ENCODE measurements around the gene PLB1. TPM values are rescaled to one million over a fixed set of nuclear protein-coding genes. Genes with fewer than 3 reads are reported as not detected.

The PLB1 gene
- total RNA-seq, 5 donors from 2014 or later (not counting 1 experiment from before 2014, with no cell fraction given) = 0.07 to 2.5 (median 0.58) TPM

- peak overlapping the region; percentile 86 to 89 (median 87) for H3K4me3 Mint-ChIP-seq
- H3K27me3 Mint-ChIP-seq = no peaks in the 10 kb centered on the region
- no peak overlapping the region for H3K27ac ChIP-seq (ENCODE audit: low read length)
- H3K36me3 ChIP-seq (ENCODE audit: control insufficient read depth in 2 of 2, extremely low read depth in 1 of 2, insufficient read depth in 1 of 2, low read length in 1 of 2) = no peaks in the 10 kb centered on the region
- no peaks in the 10 kb centered on the region for H3K9me3 ChIP-seq
- peaks cover 0 to 3% of the 10 kb centered on the region in 2 experiments for H3K27me3 ChIP-seq (replicated peaks in 1 of 2; ENCODE audit: control insufficient read depth in 2 of 2, extremely low read depth in 1 of 2, insufficient read depth in 2 of 2, low read length in 1 of 2)
- H3K27ac Mint-ChIP-seq = no peak overlapping the region
- H3K4me1 Mint-ChIP-seq = peaks cover 9 to 19% (median 16%) of the 10 kb centered on the region in 3 donors
- H3K9me3 Mint-ChIP-seq = no peaks in the 10 kb centered on the region
- ChIA-PET POLR2A (no interaction called here), CTCF (interaction anchor here in 1 of 2 donors (0.8 to 1.4 kb wide), 3 partner anchors 18 to 255 kb away, joined by 3 to 7 read pairs (median 4); no protein-coding TSS in a partner anchor)
- no peak for DNase-seq
- no peaks in the 10 kb centered on the region for H3K36me3 Mint-ChIP-seq
- no peak for ATAC-seq (replicated peaks in 1 of 4)
- 60% methylated on average over 1 of the region's 3 CpGs for WGBS (ENCODE audit: insufficient coverage)
- H3K4me1 ChIP-seq (ENCODE audit: control insufficient read depth in 1 of 2, extremely low read depth in 1 of 2, insufficient read depth in 2 of 2, low read length in 2 of 2) = peaks cover 8 to 18% of the 10 kb centered on the region in 2 experiments
- peak overlapping the region in 1 of 2 donors; percentile 73 for H3K4me3 ChIP-seq (ENCODE audit: control insufficient read depth in 1 of 2, extremely low read depth in 1 of 2, low read length in 1 of 2)
These were observed 69.9 kb downstream of the PLB1 start for GRCh38 chr2:28565720-28566295.

- ATAC-seq (replicated peaks in 1 of 4) (peak; percentile 95 to 99 (median 96)), DNase-seq (peak; percentile 70 to 95 (median 87))
- H3K4me1 ChIP-seq (ENCODE audit: control insufficient read depth in 1 of 2, extremely low read depth in 1 of 2, insufficient read depth in 2 of 2, low read length in 2 of 2) = peaks cover 8 to 18% of the 10 kb centered on the region in 2 experiments
- CTCF ChIA-PET = interaction anchor here (0.6 to 1.6 kb wide), 25 partner anchors 18 to 1599 kb away, joined by 3 to 12 read pairs (median 4); partner anchors contain the start of genes PPP1CB (in 1 of the 2) and WDR43 (in 1 of the 2)
- H3K4me1 Mint-ChIP-seq = peaks cover 9 to 19% (median 16%) of the 10 kb centered on the region in 3 donors
- peak overlapping the region; percentile 86 to 89 (median 87) for H3K4me3 Mint-ChIP-seq
- no peak overlapping the region for H3K27ac ChIP-seq (ENCODE audit: low read length)
- no peaks in the 10 kb centered on the region for H3K36me3 ChIP-seq (ENCODE audit: control insufficient read depth in 2 of 2, extremely low read depth in 1 of 2, insufficient read depth in 1 of 2, low read length in 1 of 2)
- WGBS (ENCODE audit: insufficient coverage) = under 1% methylated on average over 34 of the region's 38 CpGs
- no peaks in the 10 kb centered on the region for H3K9me3 ChIP-seq
- peak overlapping the region; percentile 67 to 89 for H3K27ac Mint-ChIP-seq
- H3K36me3 Mint-ChIP-seq = no peaks in the 10 kb centered on the region
- peak overlapping the region; percentile 67 to 90 for H3K4me3 ChIP-seq (ENCODE audit: control insufficient read depth in 1 of 2, extremely low read depth in 1 of 2, low read length in 1 of 2)
- peaks cover 0 to 5% (median 0%) of the 10 kb centered on the region in 3 donors for H3K9me3 Mint-ChIP-seq
- no peaks in the 10 kb centered on the region for H3K27me3 Mint-ChIP-seq
- H3K27me3 ChIP-seq (replicated peaks in 1 of 2; ENCODE audit: control insufficient read depth in 2 of 2, extremely low read depth in 1 of 2, insufficient read depth in 2 of 2, low read length in 1 of 2) = peaks cover 0 to 3% of the 10 kb centered on the region in 2 experiments
- POLR2A ChIA-PET = interaction anchor here in 1 of 2 donors (0.5 to 1.1 kb wide), 4 partner anchors 8 to 327 kb away, joined by 3 to 16 read pairs (median 4); no protein-coding TSS in a partner anchor
These were observed 70.7 kb downstream of the PLB1 start for GRCh38 chr2:28566521-28567041.

- POLR2A ChIA-PET = interaction anchor here in 1 of 2 donors (0.5 to 1.1 kb wide), 4 partner anchors 9 to 328 kb away, joined by 3 to 16 read pairs (median 4); no protein-coding TSS in a partner anchor
- Histone ChIP-seq H3K9me3 (no peaks in the 10 kb centered on the region), H3K27me3 (replicated peaks in 1 of 2; ENCODE audit: control insufficient read depth in 2 of 2, extremely low read depth in 1 of 2, insufficient read depth in 2 of 2, low read length in 1 of 2) (peaks cover 0 to 3% of the 10 kb centered on the region in 2 experiments), H3K4me3 (ENCODE audit: control insufficient read depth in 1 of 2, extremely low read depth in 1 of 2, low read length in 1 of 2) (peak overlapping the region; percentile 67 to 90), H3K27ac (ENCODE audit: low read length) (peak overlapping the region; percentile 61), H3K36me3 (ENCODE audit: control insufficient read depth in 2 of 2, extremely low read depth in 1 of 2, insufficient read depth in 1 of 2, low read length in 1 of 2) (no peaks in the 10 kb centered on the region), H3K4me1 (ENCODE audit: control insufficient read depth in 1 of 2, extremely low read depth in 1 of 2, insufficient read depth in 2 of 2, low read length in 2 of 2) (peaks cover 8 to 18% of the 10 kb centered on the region in 2 experiments)
- DNase-seq (peak in 15 of 35 experiments; percentile 16 to 48 (median 24)), ATAC-seq (replicated peaks in 1 of 4) (peak; percentile 16 to 54 (median 22))
- Mint-ChIP-seq H3K4me1 (peaks cover 9 to 19% (median 16%) of the 10 kb centered on the region in 3 donors), H3K36me3 (no peaks in the 10 kb centered on the region), H3K4me3 (peak overlapping the region; percentile 86 to 89 (median 87)), H3K9me3 (peaks cover 0 to 7% (median 0%) of the 10 kb centered on the region in 3 donors), H3K27me3 (no peaks in the 10 kb centered on the region), H3K27ac (peak overlapping the region; percentile 67 to 89)
- CTCF ChIA-PET = interaction anchor here (0.6 to 1.6 kb wide), 27 partner anchors 18 to 1599 kb away, joined by 3 to 12 read pairs (median 4); partner anchors contain the start of genes PPP1CB (in 1 of the 2) and WDR43 (in 1 of the 2)
- 0% methylated on average over 6 of the region's 14 CpGs for WGBS (ENCODE audit: insufficient coverage)
These were observed 71.2 kb downstream of the PLB1 start for GRCh38 chr2:28567061-28567471.

- Mint-ChIP-seq H3K36me3 (no peaks in the 10 kb centered on the region), H3K4me3 (peak overlapping the region; percentile 86 to 89 (median 87)), H3K4me1 (peaks cover 9 to 19% (median 16%) of the 10 kb centered on the region in 3 donors), H3K27ac (no peak overlapping the region), H3K27me3 (no peaks in the 10 kb centered on the region), H3K9me3 (peaks cover 0 to 7% (median 0%) of the 10 kb centered on the region in 3 donors)
- no peak for ATAC-seq (replicated peaks in 1 of 4)
- Histone ChIP-seq H3K36me3 (ENCODE audit: control insufficient read depth in 2 of 2, extremely low read depth in 1 of 2, insufficient read depth in 1 of 2, low read length in 1 of 2) (no peaks in the 10 kb centered on the region), H3K4me3 (ENCODE audit: control insufficient read depth in 1 of 2, extremely low read depth in 1 of 2, low read length in 1 of 2) (no peak overlapping the region), H3K27ac (ENCODE audit: low read length) (no peak overlapping the region), H3K4me1 (ENCODE audit: control insufficient read depth in 1 of 2, extremely low read depth in 1 of 2, insufficient read depth in 2 of 2, low read length in 2 of 2) (peaks cover 8 to 18% of the 10 kb centered on the region in 2 experiments), H3K27me3 (replicated peaks in 1 of 2; ENCODE audit: control insufficient read depth in 2 of 2, extremely low read depth in 1 of 2, insufficient read depth in 2 of 2, low read length in 1 of 2) (no peaks in the 10 kb centered on the region), H3K9me3 (no peaks in the 10 kb centered on the region)
- no CpG with 5 or more reads among the region's 2 CpGs for WGBS (ENCODE audit: insufficient coverage)
- DNase-seq = no peak
- CTCF ChIA-PET = interaction anchor here in 1 of 2 donors (0.6 to 1.6 kb wide), 6 partner anchors 27 to 302 kb away, joined by 3 to 6 read pairs (median 4); partner anchors contain the start of gene TRMT61B
- POLR2A ChIA-PET = interaction anchor here in 1 of 2 donors (0.5 to 0.9 kb wide), 2 partner anchors 48 to 196 kb away, joined by 3 read pairs; no protein-coding TSS in a partner anchor
These were observed 72.2 kb downstream of the PLB1 start for GRCh38 chr2:28568036-28568435.

GRCh38 chr2:28568533-28568932 is 72.7 kb downstream of the PLB1 start:
- WGBS (ENCODE audit: insufficient coverage) = 89% methylated on average over 3 of the region's 5 CpGs
- Mint-ChIP-seq H3K36me3 (no peaks in the 10 kb centered on the region), H3K4me3 (no peak overlapping the region), H3K27me3 (no peaks in the 10 kb centered on the region), H3K4me1 (peaks cover 9 to 19% (median 16%) of the 10 kb centered on the region in 3 donors), H3K27ac (no peak overlapping the region), H3K9me3 (peaks cover 0 to 7% (median 0%) of the 10 kb centered on the region in 3 donors)
- ChIA-PET POLR2A (interaction anchor here in 1 of 2 donors (0.5 to 0.9 kb wide), 2 partner anchors 47 to 196 kb away, joined by 3 read pairs; no protein-coding TSS in a partner anchor), CTCF (interaction anchor here in 1 of 2 donors (0.7 to 1.6 kb wide), 4 partner anchors 24 to 302 kb away, joined by 3 to 6 read pairs (median 4); partner anchors contain the start of gene TRMT61B)
- Histone ChIP-seq H3K27me3 (replicated peaks in 1 of 2; ENCODE audit: control insufficient read depth in 2 of 2, extremely low read depth in 1 of 2, insufficient read depth in 2 of 2, low read length in 1 of 2) (peaks cover 0 to 1% of the 10 kb centered on the region in 2 experiments), H3K36me3 (ENCODE audit: control insufficient read depth in 2 of 2, extremely low read depth in 1 of 2, insufficient read depth in 1 of 2, low read length in 1 of 2) (no peaks in the 10 kb centered on the region), H3K27ac (ENCODE audit: low read length) (no peak overlapping the region), H3K4me3 (ENCODE audit: control insufficient read depth in 1 of 2, extremely low read depth in 1 of 2, low read length in 1 of 2) (no peak overlapping the region), H3K4me1 (ENCODE audit: control insufficient read depth in 1 of 2, extremely low read depth in 1 of 2, insufficient read depth in 2 of 2, low read length in 2 of 2) (peaks cover 8 to 18% of the 10 kb centered on the region in 2 experiments), H3K9me3 (no peaks in the 10 kb centered on the region)
- ATAC-seq (replicated peaks in 1 of 4) (no peak), DNase-seq (no peak)

GRCh38 chr2:28570431-28570830 is 74.6 kb downstream of the PLB1 start:
- WGBS (ENCODE audit: insufficient coverage) = no CpG with 5 or more reads among the region's 6 CpGs
- H3K4me1 Mint-ChIP-seq = peaks cover 9 to 19% (median 16%) of the 10 kb centered on the region in 3 donors
- no peak overlapping the region for H3K4me3 Mint-ChIP-seq
- Histone ChIP-seq H3K36me3 (ENCODE audit: control insufficient read depth in 2 of 2, extremely low read depth in 1 of 2, insufficient read depth in 1 of 2, low read length in 1 of 2) (no peaks in the 10 kb centered on the region), H3K4me3 (ENCODE audit: control insufficient read depth in 1 of 2, extremely low read depth in 1 of 2, low read length in 1 of 2) (no peak overlapping the region), H3K27me3 (replicated peaks in 1 of 2; ENCODE audit: control insufficient read depth in 2 of 2, extremely low read depth in 1 of 2, insufficient read depth in 2 of 2, low read length in 1 of 2) (peaks cover 0 to 5% of the 10 kb centered on the region in 2 experiments), H3K27ac (ENCODE audit: low read length) (no peak overlapping the region), H3K4me1 (ENCODE audit: control insufficient read depth in 1 of 2, extremely low read depth in 1 of 2, insufficient read depth in 2 of 2, low read length in 2 of 2) (peaks cover 8 to 18% of the 10 kb centered on the region in 2 experiments), H3K9me3 (no peaks in the 10 kb centered on the region)
- DNase-seq = no peak
- no peaks in the 10 kb centered on the region for H3K36me3 Mint-ChIP-seq
- CTCF ChIA-PET = no interaction called here
- no peak overlapping the region for H3K27ac Mint-ChIP-seq
- H3K9me3 Mint-ChIP-seq = peaks cover 0 to 7% (median 3%) of the 10 kb centered on the region in 3 donors
- POLR2A ChIA-PET = no interaction called here
- ATAC-seq (replicated peaks in 1 of 4) = no peak
- H3K27me3 Mint-ChIP-seq = no peaks in the 10 kb centered on the region

Measured in T-cell (primary cell).